CD4-positive, alpha-beta T cell (primary cell): ENCODE results near the gene RAB44. TPM values are rescaled to one million over a fixed set of nuclear protein-coding genes. Genes with fewer than 3 reads are reported as not detected.
A peak's percentile ranks its signal among the peaks of the same experiment; 100 is the strongest.

ENCODE experiments used
- ATAC-seq: fragments of 200-7000 bp; cut with Tn5 transposase; one replicate; pipeline ENCODE4 v1.10.0; 2022; ENCODE audit warnings: mild to moderate bottlenecking; ENCODE audit not compliant: poor library complexity
- CTCF ChIA-PET: fragments of 350-600 bp; sonication (Branson Sonifier 250); formaldehyde crosslinking; loops from one replicate; lab custom pipeline; 2021; ENCODE audit warnings: antibody characterized with exemption, inconsistent platforms; lab: Charles Lee
- POLR2A ChIA-PET: fragments of 350-600 bp; sonication (Branson Sonifier 250); formaldehyde crosslinking; loops from one replicate; lab custom pipeline; 2021; ENCODE audit warnings: antibody characterized with exemption, inconsistent platforms; lab: Charles Lee
- DNase-seq, 14 experiments: peaks; one replicate each; pipeline ENCODE4 v3.0.0-alpha.2; 2013 to 2020; ENCODE audit warnings: mixed read lengths in 2 of 14
- H3K27ac ChIP-seq, 2 donors: one replicate each; pipeline versions ENCODE4 v1.5.1 to v1.7.0; 2013; ENCODE audit warnings: low read length in 2 of 2, low read depth in 1 of 2, mild to moderate bottlenecking in 1 of 2
- H3K27me3 ChIP-seq, 2 experiments: 1 replicate in 1 of 2; 2 replicates in 1 of 2; pipeline versions ENCODE4 v1.6.1 to v1.7.0; 2013; ENCODE audit warnings: low read length in 2 of 2, control low read depth in 1 of 2, mild to moderate bottlenecking in 1 of 2, moderate library complexity in 1 of 2; ENCODE audit not compliant: insufficient read depth in 2 of 2, control insufficient read depth in 1 of 2
- H3K36me3 ChIP-seq: one replicate; pipeline ENCODE4 v1.6.1; 2013; ENCODE audit warnings: low read length, control low read depth; ENCODE audit not compliant: insufficient read depth
- H3K4me1 ChIP-seq: one replicate; pipeline ENCODE4 v1.6.1; 2013; ENCODE audit warnings: low read length, control low read depth; ENCODE audit not compliant: insufficient read depth
- H3K4me3 ChIP-seq: one replicate; pipeline ENCODE4 v1.5.1; 2013; ENCODE audit warnings: mild to moderate bottlenecking, low read length, moderate library complexity
- H3K9me3 ChIP-seq, 2 experiments: 1 replicate in 1 of 2; 2 replicates in 1 of 2; pipeline versions ENCODE4 v1.6.1 to v1.7.0; 2013; ENCODE audit warnings: low read length in 2 of 2, mild to moderate bottlenecking in 2 of 2, control low read depth in 1 of 2, moderate library complexity in 1 of 2; ENCODE audit not compliant: control insufficient read depth in 1 of 2, insufficient read depth in 1 of 2
- H3K27ac Mint-ChIP-seq: one replicate; pipeline ENCODE4 v1.8.0; 2020; ENCODE audit warnings: mixed read lengths
- H3K27me3 Mint-ChIP-seq: one replicate; pipeline ENCODE4 v1.8.0; 2021; ENCODE audit warnings: mixed read lengths
- H3K36me3 Mint-ChIP-seq: one replicate; pipeline ENCODE4 v1.8.0; 2021; ENCODE audit warnings: low read depth, mixed read lengths
- H3K4me1 Mint-ChIP-seq: one replicate; pipeline ENCODE4 v1.8.0; 2021; ENCODE audit warnings: low read depth, mixed read lengths
- H3K4me3 Mint-ChIP-seq: one replicate; pipeline ENCODE4 v1.8.0; 2020; ENCODE audit warnings: mild to moderate bottlenecking, mixed read lengths
- H3K9me3 Mint-ChIP-seq: one replicate; pipeline ENCODE4 v1.8.0; 2020; ENCODE audit warnings: mixed read lengths
- CTCF ChIP-seq: fragments of 200-600 bp; IDR thresholded peaks from one replicate; pipeline ENCODE4 v1.8.0; 2022; ENCODE audit warnings: antibody characterized with exemption, mild to moderate bottlenecking
- intact Hi-C, 2 experiments: fragments of 100-400 bp; cut with DNase I in 1 of 2; cut with micrococcal nuclease in 1 of 2; formaldehyde crosslinking; loops; one replicate each; pipeline versions ENCODE4 v1.15.1 to v1.9.0; 2023 to 2025; cut with DNase I, micrococcal nuclease
- total RNA-seq, 174 experiments: library from RNA in 2 of 174; stranded (reverse) in 2 of 174; gene quantifications; one replicate each; pipeline ENCODE4 v1.2.3 and lab custom pipeline; 2021 to 2026

The RAB44 gene
- total RNA-seq, 2 experiments from 2014 or later: 0.22 TPM

- peaks cover 11% of the 10 kb centered on the region for H3K27me3 Mint-ChIP-seq
- Histone ChIP-seq H3K4me3 (no peak overlapping the region), H3K36me3 (peaks cover 12% of the 10 kb centered on the region), H3K27me3 (no peaks in the 10 kb centered on the region), H3K9me3 (peaks cover 0 to 4% of the 10 kb centered on the region in 2 experiments), H3K27ac (no peak overlapping the region), H3K4me1 (peaks cover 38% of the 10 kb centered on the region)
- H3K4me3 Mint-ChIP-seq: no peak overlapping the region
- H3K4me1 Mint-ChIP-seq: peaks cover 12% of the 10 kb centered on the region
- DNase-seq (peak in 2 of 14 experiments; percentile 37 to 49), ATAC-seq (no peak)
- no peaks in the 10 kb centered on the region for H3K9me3 Mint-ChIP-seq
- CTCF ChIA-PET: no interaction called here
- intact Hi-C loops: loop anchor here in 1 of 2 experiments (10.0 kb wide), 1 partner anchor 141 kb away; the partner anchor contains the start of gene STK38
- POLR2A ChIA-PET: interaction anchor here (1.3 kb wide), 1 partner anchor 71 kb away, joined by 4 read pairs; no protein-coding TSS in a partner anchor
- TF ChIP-seq CTCF: no peak
- peak overlapping the region; percentile 55 for H3K27ac Mint-ChIP-seq
- no peaks in the 10 kb centered on the region for H3K36me3 Mint-ChIP-seq
These were observed 11.5 kb upstream of the RAB44 start for GRCh38 chr6:36685926-36686667.

- H3K4me1 ChIP-seq: peaks cover 35% of the 10 kb centered on the region
- Mint-ChIP-seq H3K9me3 (no peaks in the 10 kb centered on the region), H3K27ac (no peak overlapping the region), H3K36me3 (no peaks in the 10 kb centered on the region), H3K27me3 (peaks cover 11% of the 10 kb centered on the region), H3K4me1 (peaks cover 12% of the 10 kb centered on the region), H3K4me3 (no peak overlapping the region)
- no peak overlapping the region for H3K4me3 ChIP-seq
- CTCF ChIA-PET: interaction anchor here (1.0 to 1.2 kb wide), 2 partner anchors 72 kb away, joined by 3 to 4 read pairs; no protein-coding TSS in a partner anchor
- DNase-seq (peak in 1 of 14 experiments; percentile 28), ATAC-seq (no peak)
- intact Hi-C loops: loop anchor here in 1 of 2 experiments (10.0 kb wide), 1 partner anchor 142 kb away; the partner anchor contains the start of gene STK38
- POLR2A ChIA-PET: interaction anchor here (1.3 kb wide), 1 partner anchor 72 kb away, joined by 4 read pairs; no protein-coding TSS in a partner anchor
- peaks cover 0 to 4% of the 10 kb centered on the region in 2 experiments for H3K9me3 ChIP-seq
- no peak overlapping the region for H3K27ac ChIP-seq
- H3K36me3 ChIP-seq: peaks cover 12% of the 10 kb centered on the region
- TF ChIP-seq CTCF: no peak
- H3K27me3 ChIP-seq: no peaks in the 10 kb centered on the region
These were observed 10.7 kb upstream of the RAB44 start for GRCh38 chr6:36686668-36687513.

- Mint-ChIP-seq H3K9me3 (no peaks in the 10 kb centered on the region), H3K27ac (no peak overlapping the region), H3K4me3 (no peak overlapping the region), H3K4me1 (peaks cover 11% of the 10 kb centered on the region), H3K36me3 (no peaks in the 10 kb centered on the region), H3K27me3 (peaks cover 6% of the 10 kb centered on the region)
- no peak for ATAC-seq
- DNase-seq: peak in 1 of 14 experiments; percentile 11
- Histone ChIP-seq H3K27me3 (no peaks in the 10 kb centered on the region), H3K27ac (no peak overlapping the region), H3K4me3 (no peak overlapping the region), H3K4me1 (peaks cover 35% of the 10 kb centered on the region), H3K36me3 (peaks cover 12% of the 10 kb centered on the region), H3K9me3 (peaks cover 0 to 4% of the 10 kb centered on the region in 2 experiments)
- ChIA-PET CTCF (interaction anchor here (1.0 to 1.2 kb wide), 2 partner anchors 71 to 73 kb away, joined by 3 to 4 read pairs; no protein-coding TSS in a partner anchor), POLR2A (no interaction called here)
- TF ChIP-seq CTCF: no peak
- intact Hi-C loops: loop anchor here in 1 of 2 experiments (10.0 kb wide), 1 partner anchor 143 kb away; the partner anchor contains the start of gene STK38
These were observed 9.4 kb upstream of the RAB44 start for GRCh38 chr6:36688063-36688738.
